Measurements from ENCODE around the gene HIP1. TPM values are rescaled to one million over a fixed set of nuclear protein-coding genes. Genes with fewer than 3 reads are reported as not detected.

HIP1 gene
- total RNA-seq, 1 experiment from 2014 or later: 13.7 TPM

DNA sequence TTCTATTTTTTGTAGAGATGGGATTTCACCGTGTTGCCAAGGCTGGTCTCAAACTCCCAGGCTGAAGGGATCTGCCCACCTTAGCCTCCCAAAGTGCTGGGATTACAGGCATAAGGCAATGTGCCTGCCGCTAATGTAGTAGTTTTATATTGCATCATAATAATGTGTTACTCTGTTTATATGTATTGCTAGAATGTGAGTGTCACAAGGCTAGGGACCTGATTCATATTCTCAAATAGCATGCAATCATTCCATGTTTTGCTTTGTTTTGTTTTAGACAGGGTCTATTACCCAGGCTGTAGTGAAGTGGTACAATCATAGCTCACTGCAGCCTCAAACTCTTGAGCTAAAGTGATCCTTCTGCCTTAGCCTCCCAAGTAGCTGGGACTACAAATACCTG is 19.8 kb upstream of the HIP1 start:
- no peak overlapping the region for H3K4me3 ChIP-seq (ENCODE audit: low read depth, low read length)
- intact Hi-C loops (cut with micrococcal nuclease; ENCODE audit: unreplicated experiment): no loop called here
- ChIA-PET CTCF (interaction anchor here (0.7 kb wide), 1 partner anchor 297 kb away, joined by 3 read pairs; no protein-coding TSS in a partner anchor), POLR2A (no interaction called here)
- Mint-ChIP-seq H3K27me3 (ENCODE audit: insufficient read depth, unreplicated experiment) (no peaks in the 10 kb centered on the region), H3K9me3 (ENCODE audit: unreplicated experiment) (no peaks in the 10 kb centered on the region), H3K36me3 (ENCODE audit: insufficient read depth, unreplicated experiment) (no peaks in the 10 kb centered on the region), H3K27ac (ENCODE audit: unreplicated experiment) (no peak overlapping the region), H3K4me1 (ENCODE audit: low read depth, unreplicated experiment) (peaks cover 6% of the 10 kb centered on the region), H3K4me3 (ENCODE audit: unreplicated experiment) (no peak overlapping the region)
- no peaks in the 10 kb centered on the region for H3K27me3 ChIP-seq (replicated peaks; ENCODE audit: control insufficient read depth, insufficient read depth, low read length)
- BruUV-seq (replicated peaks): no TSS peak
- no peaks in the 10 kb centered on the region for H3K4me1 ChIP-seq
- no peaks in the 10 kb centered on the region for H3K9me3 ChIP-seq
- no peak for TF ChIP-seq CTCF (IDR thresholded peaks at IDR 0.05; ENCODE audit: insufficient read depth in 1 of 2, low read depth in 1 of 2, low read length in 1 of 2, severe bottlenecking in 1 of 2, unreplicated experiment in 1 of 2)
- no peaks in the 10 kb centered on the region for H3K36me3 ChIP-seq (ENCODE audit: control insufficient read depth, insufficient read depth, low read length)
- no peak for DNase-seq

GRCh38 chr7:75757860-75758259 is 19.1 kb upstream of the HIP1 start:
- no peak for TF ChIP-seq CTCF (IDR thresholded peaks at IDR 0.05; ENCODE audit: insufficient read depth in 1 of 2, low read depth in 1 of 2, low read length in 1 of 2, severe bottlenecking in 1 of 2, unreplicated experiment in 1 of 2)
- BruUV-seq (replicated peaks): no TSS peak
- Mint-ChIP-seq H3K27me3 (ENCODE audit: insufficient read depth, unreplicated experiment) (no peaks in the 10 kb centered on the region), H3K27ac (ENCODE audit: unreplicated experiment) (no peak overlapping the region), H3K4me3 (ENCODE audit: unreplicated experiment) (no peak overlapping the region), H3K36me3 (ENCODE audit: insufficient read depth, unreplicated experiment) (no peaks in the 10 kb centered on the region), H3K9me3 (ENCODE audit: unreplicated experiment) (no peaks in the 10 kb centered on the region), H3K4me1 (ENCODE audit: low read depth, unreplicated experiment) (peaks cover 6% of the 10 kb centered on the region)
- ChIA-PET POLR2A (no interaction called here), CTCF (interaction anchor here (0.7 kb wide), 1 partner anchor 297 kb away, joined by 3 read pairs; no protein-coding TSS in a partner anchor)
- H3K9me3 ChIP-seq: no peaks in the 10 kb centered on the region
- H3K4me1 ChIP-seq: no peaks in the 10 kb centered on the region
- no peak for DNase-seq
- no peaks in the 10 kb centered on the region for H3K36me3 ChIP-seq (ENCODE audit: control insufficient read depth, insufficient read depth, low read length)
- intact Hi-C loops (cut with micrococcal nuclease; ENCODE audit: unreplicated experiment): no loop called here
- H3K27me3 ChIP-seq (replicated peaks; ENCODE audit: control insufficient read depth, insufficient read depth, low read length): no peaks in the 10 kb centered on the region
- H3K4me3 ChIP-seq (ENCODE audit: low read depth, low read length): no peak overlapping the region

DNA sequence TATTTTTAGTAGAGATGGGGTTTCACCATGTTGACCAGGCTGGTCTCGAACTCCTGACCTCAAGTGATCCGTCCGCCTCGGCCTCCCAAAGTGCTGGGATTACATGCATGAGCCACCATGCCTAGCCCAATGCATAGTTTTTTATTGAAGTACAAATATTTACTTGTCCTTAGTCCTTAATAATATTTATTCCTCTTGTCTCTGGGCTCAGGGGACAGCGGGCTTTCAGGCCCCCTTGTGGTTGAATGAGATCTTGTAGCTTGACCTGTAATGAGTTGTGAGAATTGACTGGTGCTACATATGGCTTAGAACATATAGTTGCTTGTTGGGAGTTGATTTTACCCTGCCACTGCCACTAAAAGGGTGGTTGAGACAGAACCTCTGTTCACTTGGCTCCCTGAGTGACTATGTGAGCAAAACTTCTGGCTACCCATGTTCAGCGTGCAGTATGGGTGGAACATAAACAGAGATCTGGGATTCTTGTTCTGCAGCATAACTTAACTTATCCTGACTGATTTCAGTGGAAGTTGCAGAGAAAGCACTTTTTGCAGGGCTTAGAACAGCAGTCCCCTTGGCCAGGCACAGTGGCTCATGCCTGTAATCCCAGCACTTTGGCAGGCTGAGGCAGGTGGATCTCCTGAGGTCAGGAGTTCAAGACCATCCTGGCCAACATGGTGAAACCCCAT is 18.4 kb upstream of the HIP1 start:
- Mint-ChIP-seq H3K36me3 (ENCODE audit: insufficient read depth, unreplicated experiment) (no peaks in the 10 kb centered on the region), H3K9me3 (ENCODE audit: unreplicated experiment) (no peaks in the 10 kb centered on the region), H3K27ac (ENCODE audit: unreplicated experiment) (no peak overlapping the region), H3K4me3 (ENCODE audit: unreplicated experiment) (no peak overlapping the region), H3K4me1 (ENCODE audit: low read depth, unreplicated experiment) (peaks cover 2% of the 10 kb centered on the region), H3K27me3 (ENCODE audit: insufficient read depth, unreplicated experiment) (no peaks in the 10 kb centered on the region)
- peak; percentile 39 to 47 for TF ChIP-seq CTCF (IDR thresholded peaks at IDR 0.05; ENCODE audit: insufficient read depth in 1 of 2, low read depth in 1 of 2, low read length in 1 of 2, severe bottlenecking in 1 of 2, unreplicated experiment in 1 of 2)
- peak; percentile 52 to 54 for DNase-seq
- Histone ChIP-seq H3K27me3 (replicated peaks; ENCODE audit: control insufficient read depth, insufficient read depth, low read length) (no peaks in the 10 kb centered on the region), H3K4me3 (ENCODE audit: low read depth, low read length) (no peak overlapping the region), H3K9me3 (no peaks in the 10 kb centered on the region), H3K4me1 (no peaks in the 10 kb centered on the region), H3K36me3 (ENCODE audit: control insufficient read depth, insufficient read depth, low read length) (no peaks in the 10 kb centered on the region)
- BruUV-seq (replicated peaks): no TSS peak
- ChIA-PET POLR2A (no interaction called here), CTCF (no interaction called here)
- intact Hi-C loops (cut with micrococcal nuclease; ENCODE audit: unreplicated experiment): no loop called here

All from Caco-2 (cell line).